ENCODE measurements around the gene SND1. TPM values are rescaled to one million over a fixed set of nuclear protein-coding genes. Genes with fewer than 3 reads are reported as not detected.

Gene SND1
- total and polyA plus RNA-seq, 2 donors (not counting 1 experiment from before 2014, with no cell fraction given): 137 to 174 TPM

DNA sequence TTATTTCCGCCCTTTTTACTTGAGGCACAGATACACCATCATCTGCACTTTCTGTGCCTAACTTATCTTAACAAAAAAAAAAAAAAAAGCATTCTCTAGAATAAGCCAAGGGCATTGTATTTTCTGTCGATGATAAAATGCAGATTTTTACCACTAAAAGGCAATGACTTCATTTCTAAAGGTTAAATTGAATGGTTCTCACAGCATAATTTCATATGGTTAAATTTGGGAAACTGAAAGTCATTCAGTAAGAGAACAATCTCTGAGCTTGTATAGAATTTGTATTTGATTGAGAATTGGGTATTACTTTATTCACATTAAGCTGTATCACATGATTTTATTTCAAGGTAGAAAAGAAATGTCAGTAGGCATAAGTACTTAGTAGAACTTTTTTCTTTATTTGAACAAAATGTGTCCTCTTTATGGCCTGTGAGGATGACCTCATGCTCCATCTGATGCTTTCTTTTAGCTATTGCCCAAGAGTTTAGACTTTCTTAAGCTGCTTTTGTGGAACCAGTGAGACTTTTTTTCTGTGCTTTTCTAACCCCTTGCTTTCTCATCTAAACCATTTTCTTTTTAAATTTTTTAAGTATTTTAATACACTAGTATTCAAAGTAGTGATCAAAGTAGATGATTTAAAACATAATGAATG, 268.9 kb downstream of the SND1 start:
- peaks cover 2% of the 10 kb centered on the region for H3K79me2 ChIP-seq (ENCODE audit: control insufficient read depth, insufficient read depth, low read length)
- TF ChIP-seq EZH2 (IDR thresholded peaks at IDR 0.05; ENCODE audit: low read length, missing control alignments): no peak
- TF ChIP-seq, protein P1, sequence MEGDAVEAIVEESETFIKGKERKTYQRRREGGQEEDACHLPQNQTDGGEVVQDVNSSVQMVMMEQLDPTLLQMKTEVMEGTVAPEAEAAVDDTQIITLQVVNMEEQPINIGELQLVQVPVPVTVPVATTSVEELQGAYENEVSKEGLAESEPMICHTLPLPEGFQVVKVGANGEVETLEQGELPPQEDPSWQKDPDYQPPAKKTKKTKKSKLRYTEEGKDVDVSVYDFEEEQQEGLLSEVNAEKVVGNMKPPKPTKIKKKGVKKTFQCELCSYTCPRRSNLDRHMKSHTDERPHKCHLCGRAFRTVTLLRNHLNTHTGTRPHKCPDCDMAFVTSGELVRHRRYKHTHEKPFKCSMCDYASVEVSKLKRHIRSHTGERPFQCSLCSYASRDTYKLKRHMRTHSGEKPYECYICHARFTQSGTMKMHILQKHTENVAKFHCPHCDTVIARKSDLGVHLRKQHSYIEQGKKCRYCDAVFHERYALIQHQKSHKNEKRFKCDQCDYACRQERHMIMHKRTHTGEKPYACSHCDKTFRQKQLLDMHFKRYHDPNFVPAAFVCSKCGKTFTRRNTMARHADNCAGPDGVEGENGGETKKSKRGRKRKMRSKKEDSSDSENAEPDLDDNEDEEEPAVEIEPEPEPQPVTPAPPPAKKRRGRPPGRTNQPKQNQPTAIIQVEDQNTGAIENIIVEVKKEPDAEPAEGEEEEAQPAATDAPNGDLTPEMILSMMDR (conservative IDR thresholded peaks at IDR 0.05 in 1 of 2, IDR thresholded peaks at IDR 0.05 in 1 of 2; ENCODE audit: low read depth in 1 of 2, low read length in 2 of 2): no peak
- H3K9me3 ChIP-seq (ENCODE audit: control insufficient read depth, insufficient read depth, low read depth, low read length): no peaks in the 10 kb centered on the region
- no peak overlapping the region for H3K27ac ChIP-seq (ENCODE audit: insufficient read depth, low read length)
- no peak overlapping the region for H3K4me2 ChIP-seq (ENCODE audit: extremely low read depth, insufficient read depth, low read length)
- no peak overlapping the region for H3K9ac ChIP-seq (ENCODE audit: insufficient read depth, low read length)
- DNase-seq (ENCODE audit: low read depth in 2 of 2): peak; percentile 45 to 87
- H3K27me3 ChIP-seq (ENCODE audit: control insufficient read depth, insufficient read depth, low read length): no peaks in the 10 kb centered on the region
- H3K4me1 ChIP-seq (ENCODE audit: control insufficient read depth, extremely low read depth, insufficient read depth, low read length): no peaks in the 10 kb centered on the region
- no peaks in the 10 kb centered on the region for H4K20me1 ChIP-seq (ENCODE audit: control insufficient read depth, extremely low read depth, insufficient read depth, low read length)
- no peaks in the 10 kb centered on the region for H3K36me3 ChIP-seq (ENCODE audit: control insufficient read depth, insufficient read depth, low read length)
- H2AFZ ChIP-seq (ENCODE audit: low read length): no peak overlapping the region
- no peak overlapping the region for H3K4me3 ChIP-seq (replicated peaks in 1 of 4; ENCODE audit: control extremely low read depth in 1 of 4, insufficient read depth in 1 of 4, low read depth in 3 of 4, low read length in 4 of 4)

DNA sequence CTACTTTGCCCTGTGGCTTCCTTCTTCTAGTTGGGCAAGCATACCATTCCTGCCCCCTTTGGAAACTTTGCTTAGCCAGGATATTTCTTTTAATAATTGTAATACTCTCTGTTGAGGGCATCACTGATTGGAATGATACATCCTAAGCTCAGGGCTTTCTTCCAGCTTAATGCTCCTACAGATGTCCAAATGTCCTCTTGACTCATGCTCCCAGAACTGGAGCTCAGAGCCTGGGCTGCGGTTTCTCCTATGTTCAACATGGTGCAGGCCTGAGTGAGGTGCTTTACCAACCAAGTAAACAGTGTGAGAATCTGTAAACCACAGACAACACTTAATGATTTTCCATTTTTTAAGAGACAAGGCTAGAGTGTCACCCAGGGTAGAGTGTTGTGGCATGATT, 270.7 kb downstream of the SND1 start:
- Histone ChIP-seq H3K79me2 (ENCODE audit: control insufficient read depth, insufficient read depth, low read length) (peaks cover 2% of the 10 kb centered on the region), H3K9ac (ENCODE audit: insufficient read depth, low read length) (no peak overlapping the region), H3K4me2 (ENCODE audit: extremely low read depth, insufficient read depth, low read length) (no peak overlapping the region), H3K4me3 (replicated peaks in 1 of 4; ENCODE audit: control extremely low read depth in 1 of 4, insufficient read depth in 1 of 4, low read depth in 3 of 4, low read length in 4 of 4) (no peak overlapping the region), H3K27ac (ENCODE audit: insufficient read depth, low read length) (no peak overlapping the region), H3K9me3 (ENCODE audit: control insufficient read depth, insufficient read depth, low read depth, low read length) (no peaks in the 10 kb centered on the region), H3K36me3 (ENCODE audit: control insufficient read depth, insufficient read depth, low read length) (no peaks in the 10 kb centered on the region), H2AFZ (ENCODE audit: low read length) (no peak overlapping the region), H4K20me1 (ENCODE audit: control insufficient read depth, extremely low read depth, insufficient read depth, low read length) (no peaks in the 10 kb centered on the region), H3K4me1 (ENCODE audit: control insufficient read depth, extremely low read depth, insufficient read depth, low read length) (peaks cover 2% of the 10 kb centered on the region), H3K27me3 (ENCODE audit: control insufficient read depth, insufficient read depth, low read length) (no peaks in the 10 kb centered on the region)
- DNase-seq (ENCODE audit: low read depth in 2 of 2): no peak
- TF ChIP-seq, protein P1 (conservative IDR thresholded peaks at IDR 0.05 in 1 of 2, IDR thresholded peaks at IDR 0.05 in 1 of 2; ENCODE audit: low read depth in 1 of 2, low read length in 2 of 2): no peak
- TF ChIP-seq EZH2 (IDR thresholded peaks at IDR 0.05; ENCODE audit: low read length, missing control alignments): no peak

DNA sequence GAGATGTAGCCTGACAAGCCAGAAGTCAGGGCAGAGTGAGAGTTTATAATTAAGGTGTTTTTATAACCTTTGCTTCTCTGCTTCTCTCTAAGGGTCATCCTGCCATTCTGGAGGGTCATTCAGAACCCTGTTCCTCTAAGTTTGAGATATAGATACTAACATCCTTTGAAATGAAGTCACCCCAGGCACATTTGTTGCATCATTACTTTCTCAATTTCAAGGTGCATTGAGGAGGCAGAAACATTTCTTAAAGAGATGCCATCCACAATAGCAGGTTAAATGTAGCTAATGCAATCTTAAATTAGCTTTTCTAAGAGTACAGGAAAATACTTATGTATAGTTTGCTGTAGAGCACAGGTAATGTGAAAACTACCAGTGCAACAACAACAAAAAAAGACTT, 272.9 kb downstream of the SND1 start:
- H3K4me2 ChIP-seq (ENCODE audit: extremely low read depth, insufficient read depth, low read length): no peak overlapping the region
- TF ChIP-seq, protein P1 (conservative IDR thresholded peaks at IDR 0.05 in 1 of 2, IDR thresholded peaks at IDR 0.05 in 1 of 2; ENCODE audit: low read depth in 1 of 2, low read length in 2 of 2): no peak
- TF ChIP-seq EZH2 (IDR thresholded peaks at IDR 0.05; ENCODE audit: low read length, missing control alignments): no peak
- no peak for DNase-seq (ENCODE audit: low read depth in 2 of 2)
- no peaks in the 10 kb centered on the region for H3K36me3 ChIP-seq (ENCODE audit: control insufficient read depth, insufficient read depth, low read length)
- peaks cover 2% of the 10 kb centered on the region for H3K79me2 ChIP-seq (ENCODE audit: control insufficient read depth, insufficient read depth, low read length)
- no peak overlapping the region for H3K27ac ChIP-seq (ENCODE audit: insufficient read depth, low read length)
- peaks cover 2% of the 10 kb centered on the region for H3K4me1 ChIP-seq (ENCODE audit: control insufficient read depth, extremely low read depth, insufficient read depth, low read length)
- H3K27me3 ChIP-seq (ENCODE audit: control insufficient read depth, insufficient read depth, low read length): no peaks in the 10 kb centered on the region
- no peak overlapping the region for H3K4me3 ChIP-seq (replicated peaks in 1 of 4; ENCODE audit: control extremely low read depth in 1 of 4, insufficient read depth in 1 of 4, low read depth in 3 of 4, low read length in 4 of 4)
- H2AFZ ChIP-seq (ENCODE audit: low read length): no peak overlapping the region
- H4K20me1 ChIP-seq (ENCODE audit: control insufficient read depth, extremely low read depth, insufficient read depth, low read length): no peaks in the 10 kb centered on the region
- no peak overlapping the region for H3K9ac ChIP-seq (ENCODE audit: insufficient read depth, low read length)
- H3K9me3 ChIP-seq (ENCODE audit: control insufficient read depth, insufficient read depth, low read depth, low read length): no peaks in the 10 kb centered on the region
